Tibial artery (tissue), 4 donors: ENCODE measurements around the gene PMPCA.
A peak's percentile ranks its signal among the peaks of the same experiment; 100 is the strongest.

Source experiments
- DNase-seq, 2 donors: peaks; one replicate each; pipeline ENCODE4 v3.0.0-alpha.2; 2019
- H3K27ac ChIP-seq, 2 donors: fragments of 200-600 bp; sonication (generic) in 1 of 2; 1 replicate in 1 of 2; 2 replicates in 1 of 2; pipeline ENCODE4 v1.5.1; 2018 to 2019; ENCODE audit warnings: mild to moderate bottlenecking in 1 of 2
- H3K27me3 ChIP-seq, 2 donors: fragments of 200-600 bp; sonication (generic) in 1 of 2; one replicate each; pipeline versions ENCODE4 v1.5.1 to v1.6.0; 2016 to 2019
- H3K36me3 ChIP-seq, 3 donors: fragments of 200-600 bp; sonication (generic) in 2 of 3; one replicate each; pipeline ENCODE4 v1.5.1; 2016 to 2019; ENCODE audit warnings: mild to moderate bottlenecking in 2 of 3
- H3K4me1 ChIP-seq, 4 donors: fragments of 200-600 bp; sonication (generic) in 2 of 4; 1 replicate in 3 of 4; 2 replicates in 1 of 4; pipeline ENCODE4 v1.5.1; 2016 to 2019
- H3K4me3 ChIP-seq, 2 donors: fragments of 200-600 bp; sonication (generic) in 1 of 2; 1 replicate in 1 of 2; 2 replicates in 1 of 2; pipeline ENCODE4 v1.5.1; 2018 to 2019; ENCODE audit warnings: mild to moderate bottlenecking in 2 of 2
- H3K9me3 ChIP-seq, 3 donors: fragments of 200-600 bp; sonication (generic) in 1 of 3; one replicate each; pipeline ENCODE4 v1.5.1; 2016 to 2019
- CTCF ChIP-seq, 2 experiments: fragments of 200-600 bp in 1 of 2; fragments of 450-650 bp in 1 of 2; IDR thresholded peaks; one replicate each; pipeline ENCODE4 v1.5.1; 2017 to 2019; ENCODE audit warnings: antibody characterized with exemption in 2 of 2, mild to moderate bottlenecking in 1 of 2, moderate library complexity in 1 of 2
- intact Hi-C: fragments of 100-400 bp; cut with DNase I; formaldehyde crosslinking; loops from one replicate; pipeline ENCODE4 v1.15.0; 2023; ENCODE audit warnings: low total_unique reads

The PMPCA gene

DNA sequence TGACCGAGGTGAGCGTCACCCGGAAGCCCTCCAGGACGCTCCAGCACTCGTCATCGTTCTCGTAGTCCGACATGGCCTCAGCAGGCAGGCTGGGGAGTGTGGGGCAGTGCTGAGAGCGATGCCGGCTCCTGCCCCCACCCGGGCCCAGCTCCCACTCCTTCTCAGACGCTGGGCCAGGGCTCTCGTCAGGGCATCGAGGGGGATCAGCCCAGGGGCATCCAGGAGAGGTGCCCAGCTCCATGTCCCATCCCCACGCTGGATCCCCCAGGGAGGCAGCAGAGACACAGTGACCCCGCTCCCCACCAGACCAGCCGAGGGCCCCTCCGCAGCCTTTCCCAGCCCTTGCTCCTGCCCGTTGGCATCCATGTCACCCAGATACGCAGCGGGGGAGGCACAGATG is 38.5 kb upstream of the PMPCA start:
- H3K4me3 ChIP-seq = no peak overlapping the region
- TF ChIP-seq CTCF (IDR thresholded peaks at IDR 0.05) = no peak
- DNase-seq = no peak
- H3K36me3 ChIP-seq = peaks cover 0 to 13% (median 0%) of the 10 kb centered on the region in 3 donors
- no peaks in the 10 kb centered on the region for H3K9me3 ChIP-seq
- H3K27ac ChIP-seq = no peak overlapping the region
- H3K27me3 ChIP-seq = peaks cover 0 to 3% of the 10 kb centered on the region in 2 donors
- H3K4me1 ChIP-seq = peaks cover 0 to 23% (median 0%) of the 10 kb centered on the region in 4 donors
- intact Hi-C loops = no loop called here

DNA sequence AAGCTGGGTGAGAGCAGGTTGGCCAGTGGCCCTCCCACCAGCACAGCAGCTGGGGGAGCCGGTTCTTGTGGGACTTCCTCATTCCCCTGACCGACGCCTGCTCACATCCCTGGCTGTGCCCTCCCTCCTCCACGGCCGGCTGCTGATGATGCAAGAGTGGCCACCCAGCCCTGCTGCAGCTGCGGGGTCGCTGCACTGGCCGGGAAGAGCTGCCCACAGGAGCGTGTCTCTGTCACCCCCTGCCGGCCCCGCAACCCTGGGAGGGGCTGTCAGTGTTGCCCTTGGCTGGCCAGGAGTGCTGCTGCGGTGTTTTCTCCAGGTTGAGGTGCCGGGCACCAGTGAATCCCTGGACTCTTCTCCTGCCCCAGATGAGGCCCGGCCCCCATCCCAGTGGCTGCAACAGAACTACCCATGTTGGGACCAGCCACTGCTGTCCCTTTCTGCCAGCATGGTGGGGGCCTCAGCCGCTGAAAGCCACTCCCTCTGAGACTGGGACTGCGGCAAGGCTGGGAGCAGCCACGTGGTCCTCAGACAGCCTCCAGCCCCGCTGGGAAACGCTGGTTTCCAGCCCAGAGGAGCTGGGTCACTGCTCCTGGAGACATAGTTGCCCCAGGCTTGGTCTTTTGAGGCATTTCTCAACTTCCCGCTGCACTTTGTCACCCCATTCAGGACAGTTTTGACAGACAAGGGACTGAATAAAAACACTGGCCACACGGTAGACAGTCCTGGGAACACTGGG is 37.7 kb upstream of the PMPCA start:
- TF ChIP-seq CTCF (IDR thresholded peaks at IDR 0.05) = no peak

GRCh38 chr9:136373300-136374182 is 36.9 kb upstream of the PMPCA start, which contains the start of gene CARD9:
CARD9 (minus strand) TSS chr9:136373669; CDS start chr9:136372078, 1,591 bp downstream.
- peaks cover 0 to 23% (median 0%) of the 10 kb centered on the region in 4 donors for H3K4me1 ChIP-seq
- DNase-seq = peak in 1 of 2 donors; percentile 53
- intact Hi-C loops = no loop called here
- H3K36me3 ChIP-seq = peaks cover 0 to 22% (median 4%) of the 10 kb centered on the region in 3 donors
- H3K27me3 ChIP-seq = no peaks in the 10 kb centered on the region
- H3K9me3 ChIP-seq = no peaks in the 10 kb centered on the region
- TF ChIP-seq CTCF (IDR thresholded peaks at IDR 0.05) = no peak
- H3K27ac ChIP-seq = no peak within 1 kb of the TSS
- H3K4me3 ChIP-seq = peak within 1 kb of the TSS; percentile 6 to 32

More for the DNA sequence above, 37.7 kb upstream of the PMPCA start:
- Histone ChIP-seq H3K9me3 (no peaks in the 10 kb centered on the region), H3K27ac (no peak overlapping the region), H3K36me3 (peaks cover 0 to 14% (median 0%) of the 10 kb centered on the region in 3 donors), H3K27me3 (no peaks in the 10 kb centered on the region), H3K4me1 (peaks cover 0 to 23% (median 0%) of the 10 kb centered on the region in 4 donors), H3K4me3 (peak overlapping the region; percentile 6 to 32)
- intact Hi-C loops = no loop called here
- peak in 1 of 2 donors; percentile 70 for DNase-seq

- no peaks in the 10 kb centered on the region for H3K27me3 ChIP-seq
- intact Hi-C loops = no loop called here
- TF ChIP-seq CTCF (IDR thresholded peaks at IDR 0.05) = no peak
- H3K9me3 ChIP-seq = no peaks in the 10 kb centered on the region
- H3K27ac ChIP-seq = no peak overlapping the region
- H3K36me3 ChIP-seq = peaks cover 0 to 28% (median 11%) of the 10 kb centered on the region in 3 donors
- peaks cover 0 to 23% (median 0%) of the 10 kb centered on the region in 4 donors for H3K4me1 ChIP-seq
- no peak overlapping the region for H3K4me3 ChIP-seq
- no peak for DNase-seq
These were observed 36.3 kb upstream of the PMPCA start for GRCh38 chr9:136374183-136374575.

- H3K27ac ChIP-seq = no peak overlapping the region
- no peak for TF ChIP-seq CTCF (IDR thresholded peaks at IDR 0.05)
- no peaks in the 10 kb centered on the region for H3K9me3 ChIP-seq
- no peak overlapping the region for H3K4me3 ChIP-seq
- no peaks in the 10 kb centered on the region for H3K27me3 ChIP-seq
- intact Hi-C loops = no loop called here
- DNase-seq = no peak
- peaks cover 0 to 37% (median 20%) of the 10 kb centered on the region in 3 donors for H3K36me3 ChIP-seq
- peaks cover 0 to 23% (median 0%) of the 10 kb centered on the region in 4 donors for H3K4me1 ChIP-seq
These were observed 35.4 kb upstream of the PMPCA start for GRCh38 chr9:136375096-136375495.
